ENCODE data around the gene ZNF439.

GRCh38 chr19:11813703-11814028 lies 34.9 kb upstream of the ZNF439 start:
- TF ChIP-seq POLR2AphosphoS5 (IDR thresholded peaks at IDR 0.05) (no peak), CTCF (IDR thresholded peaks at IDR 0.05) (no peak)
